IgD-negative memory B cell (primary cell): ENCODE measurements around the gene C19orf12. TPM values are rescaled to one million over a fixed set of nuclear protein-coding genes. Genes with fewer than 3 reads are reported as not detected.
"Not testable (repeated sequence)": the region's sequence is repeated elsewhere in the genome, so short reads cannot be mapped to it uniquely, and the experiment has no call there.

Experiments
- H3K27ac Mint-ChIP-seq, 3 donors: one replicate each; pipeline ENCODE4 v1.8.0; 2020 to 2022; ENCODE audit warnings: mild to moderate bottlenecking in 3 of 3, mixed read lengths in 3 of 3, moderate library complexity in 1 of 3
- H3K27me3 Mint-ChIP-seq: one replicate; pipeline ENCODE4 v1.8.0; 2021; ENCODE audit warnings: mixed read lengths
- H3K36me3 Mint-ChIP-seq: one replicate; pipeline ENCODE4 v1.8.0; 2020; ENCODE audit warnings: mild to moderate bottlenecking, mixed read lengths
- H3K4me1 Mint-ChIP-seq, 3 donors: one replicate each; pipeline ENCODE4 v1.8.0; 2020 to 2022; ENCODE audit warnings: mixed read lengths in 3 of 3, mild to moderate bottlenecking in 1 of 3
- H3K4me3 Mint-ChIP-seq, 4 donors: one replicate each; pipeline ENCODE4 v1.8.0; 2020 to 2022; ENCODE audit warnings: mild to moderate bottlenecking in 4 of 4, mixed read lengths in 4 of 4, moderate library complexity in 3 of 4
- H3K9me3 Mint-ChIP-seq, 3 donors: one replicate each; pipeline ENCODE4 v1.8.0; 2020 to 2021; ENCODE audit warnings: mixed read lengths in 3 of 3, mild to moderate bottlenecking in 1 of 3
- polyA plus RNA-seq: library from polyadenylated mRNA; unstranded; fragments of 300-500 nt; fragmentation: Illumina TruSeq; gene quantifications from one replicate; pipeline ENCODE4 v1.2.3, GENCODE V29; 2021

C19orf12 gene
- polyA plus RNA-seq, 1 donor from 2014 or later, result 17.6 TPM

DNA sequence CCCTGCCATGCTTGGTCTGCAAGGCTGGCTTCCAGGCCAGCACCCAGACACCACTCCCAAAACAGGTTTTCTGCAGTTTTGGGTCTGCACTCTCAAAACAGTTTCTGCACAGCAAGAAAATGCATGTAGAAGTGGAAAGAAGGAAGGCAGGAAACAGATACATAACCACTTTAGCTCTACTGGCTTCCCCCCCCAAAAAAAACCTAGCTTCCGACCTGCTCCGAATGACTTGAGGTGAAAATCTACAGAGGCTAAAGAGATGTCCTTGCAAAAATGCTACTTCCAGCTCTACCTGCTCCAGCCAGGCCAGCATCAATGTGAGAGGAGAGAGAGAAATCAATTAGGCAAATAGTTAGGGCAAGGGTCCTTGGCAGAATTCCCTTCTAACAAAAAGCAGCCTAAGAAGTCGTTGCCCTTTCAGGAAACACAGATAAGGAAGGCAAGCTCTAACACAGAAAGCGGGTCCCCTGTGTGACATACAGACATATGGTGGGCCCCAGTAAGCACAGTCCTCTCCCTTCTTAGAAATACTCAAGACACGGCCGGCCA lies 3.4 kb downstream of the C19orf12 start:
- Mint-ChIP-seq H3K9me3 (no peaks in the 10 kb centered on the region), H3K4me1 (peaks cover 30 to 50% (median 46%) of the 10 kb centered on the region in 3 donors), H3K27ac (peak overlapping the region in 2 of 3 donors; percentile 21 to 27), H3K4me3 (peak overlapping the region in 3 of 4 donors; percentile 29 to 78 (median 78)), H3K27me3 (no peaks in the 10 kb centered on the region), H3K36me3 (peaks cover 1% of the 10 kb centered on the region)

- H3K27ac Mint-ChIP-seq, result peak overlapping the region in 2 of 3 donors; percentile 10 to 18
- H3K4me3 Mint-ChIP-seq, result peak overlapping the region in 2 of 4 donors; percentile 43 to 66
- H3K27me3 Mint-ChIP-seq, H3K9me3 Mint-ChIP-seq, H3K36me3 Mint-ChIP-seq: not testable (repeated sequence)
- H3K4me1 Mint-ChIP-seq, result peaks cover 19 to 40% (median 32%) of the 10 kb centered on the region in 3 donors
Measured at GRCh38 chr19:29709440-29709798, 5.6 kb downstream of the C19orf12 start.

DNA sequence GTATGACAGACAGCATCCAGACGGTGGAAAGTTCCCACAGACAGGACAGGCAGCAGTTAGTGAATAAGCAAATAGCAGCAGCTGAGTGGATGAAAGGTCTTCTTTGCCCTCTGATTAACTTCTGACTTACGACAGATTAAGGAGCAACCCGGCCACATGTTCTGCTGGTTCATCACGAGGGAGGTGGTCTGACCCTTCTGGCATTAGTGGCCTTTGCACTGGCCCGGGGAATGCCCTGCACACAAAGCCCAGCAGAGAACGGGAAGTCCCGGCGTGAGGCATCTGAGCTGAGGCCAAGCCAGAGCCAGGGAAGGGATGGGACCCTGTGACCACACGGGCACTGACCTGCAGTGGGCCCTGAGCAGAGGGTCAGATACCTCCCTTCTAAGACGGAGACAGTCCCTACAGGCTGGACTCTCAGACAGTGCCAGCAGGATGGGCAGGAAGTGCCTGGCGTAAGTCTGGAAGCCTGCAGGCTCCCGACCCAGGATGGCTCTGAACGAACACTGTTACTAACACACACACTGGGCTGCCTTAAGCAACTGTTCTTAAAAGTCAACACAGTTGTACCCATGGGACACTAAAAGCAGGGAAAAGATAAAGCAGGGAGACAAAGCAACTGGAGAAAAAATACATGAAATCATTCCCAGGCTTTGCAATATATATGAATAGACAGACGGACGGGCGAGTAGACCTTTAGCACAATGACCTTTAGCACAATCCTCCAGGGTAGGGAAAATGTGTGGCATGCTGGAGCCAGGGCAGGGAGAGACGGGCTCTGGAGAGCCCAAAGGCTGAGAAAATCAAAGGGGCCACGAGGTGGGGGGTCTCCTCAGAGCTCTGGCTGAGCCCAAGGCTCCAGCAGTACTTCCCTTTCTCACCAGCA lies 6.3 kb downstream of the C19orf12 start:
- peak overlapping the region in 2 of 4 donors; percentile 43 to 66 for H3K4me3 Mint-ChIP-seq
- peaks cover 1% of the 10 kb centered on the region for H3K36me3 Mint-ChIP-seq
- peaks cover 17 to 35% (median 25%) of the 10 kb centered on the region in 3 donors for H3K4me1 Mint-ChIP-seq
- H3K27me3 Mint-ChIP-seq, result no peaks in the 10 kb centered on the region
- H3K27ac Mint-ChIP-seq, result peak overlapping the region in 2 of 3 donors; percentile 10 to 25
- H3K9me3 Mint-ChIP-seq, result no peaks in the 10 kb centered on the region

GRCh38 chr19:29706635-29707034 lies 8.4 kb downstream of the C19orf12 start:
- Mint-ChIP-seq H3K9me3 (no peaks in the 10 kb centered on the region), H3K4me3 (no peak overlapping the region), H3K4me1 (peaks cover 5 to 21% (median 18%) of the 10 kb centered on the region in 3 donors), H3K27ac (peak overlapping the region in 1 of 3 donors; percentile 46), H3K36me3 (peaks cover 1% of the 10 kb centered on the region), H3K27me3 (no peaks in the 10 kb centered on the region)

- Mint-ChIP-seq H3K27ac (peak overlapping the region in 1 of 3 donors; percentile 67), H3K4me3 (no peak overlapping the region), H3K4me1 (peaks cover 4 to 16% (median 15%) of the 10 kb centered on the region in 3 donors), H3K36me3 (peaks cover 1% of the 10 kb centered on the region), H3K9me3 (no peaks in the 10 kb centered on the region), H3K27me3 (no peaks in the 10 kb centered on the region)
Measured at GRCh38 chr19:29705706-29706105, 9.4 kb downstream of the C19orf12 start.

DNA sequence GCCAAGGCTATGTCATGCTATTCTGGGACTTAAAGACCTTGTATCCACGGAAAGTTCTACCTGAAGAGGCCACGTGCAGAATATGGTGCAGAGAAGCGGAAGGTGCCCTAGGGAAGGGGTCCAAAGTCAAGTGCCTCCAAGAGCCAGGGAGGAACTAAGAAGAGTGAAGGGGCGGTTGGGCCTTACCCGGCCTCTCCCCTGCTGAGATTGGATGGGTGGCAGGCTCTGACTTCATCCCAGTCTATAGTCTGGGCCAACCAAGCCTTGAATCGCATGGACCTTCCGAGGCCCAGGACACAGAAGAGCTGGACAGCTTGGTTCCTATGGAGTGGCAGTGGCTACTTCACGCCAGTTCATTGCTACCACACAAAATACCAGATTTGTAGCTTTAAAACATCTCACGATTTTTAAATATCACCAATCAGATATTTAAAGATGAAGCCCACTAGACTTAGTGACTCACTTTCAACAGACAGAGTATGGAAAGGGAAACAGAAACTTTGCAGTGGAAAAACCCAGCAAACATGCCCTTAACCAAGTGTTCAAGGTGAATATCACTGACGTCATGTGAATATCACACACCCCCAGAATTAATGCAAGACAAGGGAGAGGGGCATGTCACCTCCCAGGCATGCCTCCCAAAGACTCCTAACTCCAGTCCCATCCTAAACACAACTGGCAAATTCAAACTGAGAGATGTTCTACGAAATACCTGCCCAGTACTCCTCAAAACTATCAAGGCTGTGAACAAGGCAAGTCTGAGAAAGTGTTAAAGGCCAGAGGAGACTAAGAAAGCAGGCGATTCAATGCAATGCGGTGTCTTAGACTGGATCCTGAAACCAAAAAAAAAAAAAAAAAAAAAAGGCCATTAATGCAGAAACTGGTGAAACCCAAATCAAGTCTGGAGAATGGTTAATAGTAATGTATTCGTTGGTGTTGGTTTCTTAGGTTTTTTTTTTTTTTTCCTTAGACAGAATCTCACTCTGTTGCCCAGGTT lies 10.2 kb downstream of the C19orf12 start:
- H3K27me3 Mint-ChIP-seq, result no peaks in the 10 kb centered on the region
- no peaks in the 10 kb centered on the region for H3K9me3 Mint-ChIP-seq
- peaks cover 2 to 8% (median 8%) of the 10 kb centered on the region in 3 donors for H3K4me1 Mint-ChIP-seq
- H3K36me3 Mint-ChIP-seq, result peaks cover 1% of the 10 kb centered on the region
- H3K4me3 Mint-ChIP-seq, result no peak overlapping the region
- H3K27ac Mint-ChIP-seq, result peak overlapping the region in 2 of 3 donors; percentile 78 to 92

GRCh38 chr19:29702963-29703320 lies 12.1 kb downstream of the C19orf12 start:
- H3K4me3 Mint-ChIP-seq, result no peak overlapping the region
- no peaks in the 10 kb centered on the region for H3K27me3 Mint-ChIP-seq
- H3K27ac Mint-ChIP-seq, result no peak overlapping the region
- H3K36me3 Mint-ChIP-seq, result no peaks in the 10 kb centered on the region
- H3K9me3 Mint-ChIP-seq, result no peaks in the 10 kb centered on the region
- H3K4me1 Mint-ChIP-seq, result peaks cover 0 to 3% (median 2%) of the 10 kb centered on the region in 3 donors

DNA sequence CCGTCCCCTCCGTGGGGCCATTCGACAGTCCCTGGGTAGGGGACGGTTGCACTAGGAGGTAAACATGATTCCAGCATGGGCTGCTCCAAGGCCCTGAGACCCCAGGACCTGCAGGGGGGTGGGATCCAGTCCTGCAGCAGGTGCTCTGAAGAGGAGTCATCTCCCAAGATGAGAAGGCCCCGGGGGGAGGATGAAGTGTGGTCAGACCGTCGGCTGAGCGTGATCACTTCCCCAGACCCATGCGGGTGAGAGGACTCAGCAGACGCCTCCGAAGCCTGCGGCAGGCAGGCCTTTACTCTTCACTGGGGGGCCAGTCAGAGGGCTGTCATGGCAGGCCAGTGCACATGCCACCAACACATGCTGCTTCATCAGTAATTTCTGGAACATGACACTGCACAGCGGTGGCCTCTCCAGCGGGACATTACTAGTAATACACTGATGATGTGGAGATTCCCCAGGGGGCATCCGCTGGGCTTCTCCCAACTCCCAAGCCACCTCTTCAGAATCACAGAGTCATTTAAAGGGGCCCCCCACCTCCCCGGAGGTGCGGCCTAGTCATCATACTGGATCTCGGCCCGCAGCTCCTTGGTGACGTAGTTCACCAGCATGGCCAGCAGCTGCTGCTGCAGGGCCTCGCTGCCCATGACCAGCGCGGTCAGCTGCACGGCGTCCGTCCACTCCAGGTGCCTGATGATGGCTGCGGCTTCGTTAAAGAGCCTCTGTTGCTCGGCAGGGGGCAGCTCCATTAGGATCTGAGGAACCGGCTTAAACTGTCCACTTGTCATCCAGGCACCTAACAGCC lies 12.7 kb downstream of the C19orf12 start:
- Mint-ChIP-seq H3K36me3 (no peaks in the 10 kb centered on the region), H3K27ac (peak overlapping the region in 1 of 3 donors; percentile 63), H3K4me1 (peaks cover 0 to 3% (median 2%) of the 10 kb centered on the region in 3 donors), H3K4me3 (no peak overlapping the region), H3K9me3 (no peaks in the 10 kb centered on the region), H3K27me3 (no peaks in the 10 kb centered on the region)

DNA sequence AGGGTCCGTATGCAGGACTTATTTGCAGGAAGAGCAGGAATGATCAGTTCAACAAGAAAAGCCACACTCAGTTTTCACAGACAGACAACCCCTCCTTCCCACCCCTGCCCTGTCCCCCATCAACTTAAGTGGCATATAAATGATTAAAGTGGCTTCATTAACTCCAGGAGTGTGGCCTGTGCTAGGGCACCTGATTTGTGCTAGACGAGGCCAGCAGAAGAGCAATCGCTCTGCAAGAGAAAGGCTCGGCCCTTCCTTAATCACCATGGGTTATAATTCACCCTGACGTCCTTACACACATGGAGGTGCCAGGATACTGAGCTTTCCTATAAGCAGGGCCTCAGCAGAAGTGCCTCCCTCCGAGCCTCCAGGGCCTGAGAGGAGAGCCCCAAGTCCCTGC lies 14.6 kb downstream of the C19orf12 start:
- Mint-ChIP-seq H3K4me1 (peaks cover 0 to 3% (median 2%) of the 10 kb centered on the region in 3 donors), H3K27ac (peak overlapping the region in 1 of 3 donors; percentile 78), H3K9me3 (no peaks in the 10 kb centered on the region), H3K27me3 (no peaks in the 10 kb centered on the region), H3K4me3 (no peak overlapping the region), H3K36me3 (no peaks in the 10 kb centered on the region)

DNA sequence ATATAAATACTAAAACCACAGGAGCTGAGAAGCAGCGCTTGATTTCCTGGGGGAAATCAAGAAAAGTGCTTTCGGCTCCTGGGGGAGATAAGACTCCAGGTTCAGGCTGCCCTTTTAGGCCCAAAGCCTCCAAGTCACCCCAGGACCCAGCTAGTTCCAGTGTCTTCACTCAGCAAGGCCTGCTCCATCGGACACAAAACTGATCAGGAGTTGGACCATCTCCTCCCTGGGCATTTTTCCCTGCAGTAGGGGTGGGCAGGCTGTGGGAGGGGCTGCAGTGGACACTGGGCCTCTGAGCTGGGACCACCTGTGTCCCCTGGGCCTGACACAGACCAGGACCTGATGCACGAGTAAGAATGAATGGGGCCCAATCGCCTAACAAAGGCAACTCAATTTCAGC lies 15.2 kb downstream of the C19orf12 start:
- Mint-ChIP-seq H3K36me3 (no peaks in the 10 kb centered on the region), H3K27ac (no peak overlapping the region), H3K9me3 (no peaks in the 10 kb centered on the region), H3K4me1 (peaks cover 0 to 2% (median under 1%) of the 10 kb centered on the region in 3 donors), H3K27me3 (no peaks in the 10 kb centered on the region), H3K4me3 (no peak overlapping the region)

GRCh38 chr19:29697523-29698261 lies 17.4 kb downstream of the C19orf12 start:
- H3K27me3 Mint-ChIP-seq, result no peaks in the 10 kb centered on the region
- H3K9me3 Mint-ChIP-seq, result no peaks in the 10 kb centered on the region
- H3K4me1 Mint-ChIP-seq, result peaks cover 6 to 13% (median 11%) of the 10 kb centered on the region in 3 donors
- H3K27ac Mint-ChIP-seq, result peak overlapping the region in 1 of 3 donors; percentile 69
- peak overlapping the region in 1 of 4 donors; percentile 28 for H3K4me3 Mint-ChIP-seq
- no peaks in the 10 kb centered on the region for H3K36me3 Mint-ChIP-seq

GRCh38 chr19:29696565-29696846 lies 18.6 kb downstream of the C19orf12 start:
- Mint-ChIP-seq H3K27me3 (no peaks in the 10 kb centered on the region), H3K4me3 (no peak overlapping the region), H3K9me3 (no peaks in the 10 kb centered on the region), H3K36me3 (no peaks in the 10 kb centered on the region), H3K4me1 (peaks cover 8 to 15% (median 11%) of the 10 kb centered on the region in 3 donors), H3K27ac (peak overlapping the region in 2 of 3 donors; percentile 21 to 95)

- peak overlapping the region in 1 of 4 donors; percentile 33 for H3K4me3 Mint-ChIP-seq
Measured at GRCh38 chr19:29695765-29696564, 19.1 kb downstream of the C19orf12 start.

More at GRCh38 chr19:29695765-29696564, 19.1 kb downstream of the C19orf12 start:
- Mint-ChIP-seq H3K27ac (peak overlapping the region in 2 of 3 donors; percentile 21 to 95), H3K36me3 (peaks cover 2% of the 10 kb centered on the region), H3K27me3 (no peaks in the 10 kb centered on the region), H3K4me1 (peaks cover 11 to 18% (median 14%) of the 10 kb centered on the region in 3 donors), H3K9me3 (no peaks in the 10 kb centered on the region)
